Retinal pigment epithelial cell (primary cell): ENCODE data around the gene ARHGAP4.

Source experiments
- DNase-seq: peaks from one replicate; pipeline ENCODE4 v3.0.0-alpha.2; 2010; ENCODE audit warnings: low read depth
- H3K4me3 ChIP-seq: 2 replicates; pipeline ENCODE4 v1.5.1; 2011; ENCODE audit warnings: mild to moderate bottlenecking, low read length, control low read depth, moderate library complexity
- CTCF ChIP-seq: conservative IDR thresholded peaks from 2 replicates; pipeline ENCODE4 v1.5.1; 2011; ENCODE audit warnings: low read depth, low read length, control low read depth, inconsistent platforms

ARHGAP4 gene

GRCh38 chrX:153961292-153961691 lies 35.2 kb upstream of the ARHGAP4 start:
- no peak overlapping the region for H3K4me3 ChIP-seq
- DNase-seq = no peak
- TF ChIP-seq CTCF = no peak

GRCh38 chrX:153960786-153961185 lies 34.7 kb upstream of the ARHGAP4 start:
- H3K4me3 ChIP-seq = no peak overlapping the region
- DNase-seq = no peak
- TF ChIP-seq CTCF = no peak

- H3K4me3 ChIP-seq = no peak overlapping the region
- TF ChIP-seq CTCF = no peak
- DNase-seq = no peak
Measured at GRCh38 chrX:153960077-153960476, 34.0 kb upstream of the ARHGAP4 start.

GRCh38 chrX:153959649-153960048 lies 33.6 kb upstream of the ARHGAP4 start:
- H3K4me3 ChIP-seq = no peak overlapping the region
- DNase-seq = no peak
- no peak for TF ChIP-seq CTCF

- no peak overlapping the region for H3K4me3 ChIP-seq
- TF ChIP-seq CTCF = no peak
- DNase-seq = no peak
Measured at GRCh38 chrX:153958605-153959004, 32.5 kb upstream of the ARHGAP4 start.

GRCh38 chrX:153957224-153957623 lies 31.2 kb upstream of the ARHGAP4 start:
- no peak for DNase-seq
- no peak overlapping the region for H3K4me3 ChIP-seq
- TF ChIP-seq CTCF = no peak

GRCh38 chrX:153956044-153956907 lies 30.2 kb upstream of the ARHGAP4 start:
- DNase-seq = no peak
- no peak overlapping the region for H3K4me3 ChIP-seq
- no peak for TF ChIP-seq CTCF
